T-helper 1 cell treated with Interleukin-12 subunit alpha and Interleukin-12 subunit beta and Interleukin-4 antibody, amounts not matched to agents 30 μg/mL and 1 μg/mL, for 36 hours (primary cell): ENCODE data around the gene CLEC16A.

Experiments used
- H3K27ac Mint-ChIP-seq: one replicate; pipeline ENCODE4 v1.8.0; 2021; ENCODE audit warnings: mild to moderate bottlenecking, mixed read lengths
- H3K27me3 Mint-ChIP-seq: one replicate; pipeline ENCODE4 v1.8.0; 2021; ENCODE audit warnings: low read depth, mixed read lengths
- H3K36me3 Mint-ChIP-seq: one replicate; pipeline ENCODE4 v1.8.0; 2021; ENCODE audit warnings: low read depth, mixed read lengths
- H3K4me1 Mint-ChIP-seq: one replicate; pipeline ENCODE4 v1.8.0; 2021; ENCODE audit warnings: low read depth, mixed read lengths
- H3K4me3 Mint-ChIP-seq: one replicate; pipeline ENCODE4 v1.8.0; 2021; ENCODE audit warnings: mild to moderate bottlenecking, moderate library complexity, mixed read lengths
- H3K9me3 Mint-ChIP-seq: one replicate; pipeline ENCODE4 v1.8.0; 2021; ENCODE audit warnings: mixed read lengths

Gene CLEC16A

GRCh38 chr16:11165894-11166665 is 221.7 kb downstream of the CLEC16A start:
- Mint-ChIP-seq H3K27me3 (no peaks in the 10 kb centered on the region), H3K9me3 (no peaks in the 10 kb centered on the region), H3K4me3 (no peak overlapping the region), H3K4me1 (peaks cover 33% of the 10 kb centered on the region), H3K27ac (no peak overlapping the region), H3K36me3 (peaks cover 33% of the 10 kb centered on the region)

GRCh38 chr16:11167581-11167980 is 223.2 kb downstream of the CLEC16A start:
- Mint-ChIP-seq H3K9me3 (no peaks in the 10 kb centered on the region), H3K4me1 (peaks cover 28% of the 10 kb centered on the region), H3K36me3 (peaks cover 32% of the 10 kb centered on the region), H3K27me3 (no peaks in the 10 kb centered on the region), H3K4me3 (no peak overlapping the region), H3K27ac (no peak overlapping the region)

DNA sequence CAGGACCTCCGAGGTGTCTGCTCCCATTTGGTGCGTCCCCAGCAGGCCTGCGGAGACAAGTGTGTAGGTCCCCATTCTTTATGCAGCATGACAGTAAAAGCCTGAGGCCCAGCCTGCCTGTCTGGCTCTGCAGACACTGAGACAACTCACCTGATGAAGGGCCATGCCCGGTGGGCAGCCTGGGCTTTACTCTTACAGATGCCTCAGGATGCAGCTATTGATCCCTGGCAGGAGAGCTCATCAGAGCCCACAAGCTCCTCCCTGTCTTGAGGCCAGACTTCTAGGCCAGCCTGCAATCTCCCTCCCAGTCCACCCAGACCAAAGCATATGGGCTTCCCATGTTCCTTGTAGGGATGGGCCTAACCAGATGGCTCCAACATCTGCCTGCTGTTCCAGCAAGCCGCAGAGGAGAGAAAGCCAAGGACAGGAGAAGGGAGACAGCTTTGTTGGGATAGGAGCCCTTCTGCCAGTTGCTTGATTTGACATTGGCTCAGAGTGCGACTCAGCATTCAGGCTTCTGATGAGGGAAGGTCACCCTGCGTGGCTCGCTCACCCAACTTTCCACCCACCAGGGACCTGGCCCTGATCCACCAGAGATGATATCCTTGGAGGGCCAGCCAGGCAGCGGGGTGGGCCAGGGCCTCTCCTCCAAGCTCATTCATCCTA is 224.2 kb downstream of the CLEC16A start:
- peaks cover 29% of the 10 kb centered on the region for H3K36me3 Mint-ChIP-seq
- no peak overlapping the region for H3K27ac Mint-ChIP-seq
- peaks cover 31% of the 10 kb centered on the region for H3K4me1 Mint-ChIP-seq
- no peaks in the 10 kb centered on the region for H3K27me3 Mint-ChIP-seq
- no peak overlapping the region for H3K4me3 Mint-ChIP-seq
- no peaks in the 10 kb centered on the region for H3K9me3 Mint-ChIP-seq

DNA sequence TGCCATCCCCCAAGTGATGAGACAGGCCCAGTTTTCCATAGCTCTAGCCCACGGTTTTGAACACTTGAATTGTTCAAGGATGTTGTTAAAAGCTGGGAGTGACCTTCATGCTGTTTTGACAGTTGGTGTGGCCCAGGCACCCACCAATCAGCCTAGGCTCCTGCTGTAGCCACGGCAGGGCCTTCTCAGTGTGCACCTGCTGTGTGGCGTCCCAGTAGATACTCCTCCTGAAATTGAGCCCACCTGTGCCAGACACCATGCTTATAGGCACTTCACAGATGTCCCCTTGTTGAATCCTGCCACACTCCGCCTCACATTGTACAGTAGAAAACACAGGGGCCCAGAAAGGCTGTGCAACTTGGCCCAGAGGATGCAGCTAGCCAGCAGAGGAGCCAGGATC is 225.3 kb downstream of the CLEC16A start:
- no peaks in the 10 kb centered on the region for H3K27me3 Mint-ChIP-seq
- H3K36me3 Mint-ChIP-seq, result peaks cover 29% of the 10 kb centered on the region
- no peak overlapping the region for H3K4me3 Mint-ChIP-seq
- no peak overlapping the region for H3K27ac Mint-ChIP-seq
- H3K9me3 Mint-ChIP-seq, result no peaks in the 10 kb centered on the region
- peaks cover 29% of the 10 kb centered on the region for H3K4me1 Mint-ChIP-seq

DNA sequence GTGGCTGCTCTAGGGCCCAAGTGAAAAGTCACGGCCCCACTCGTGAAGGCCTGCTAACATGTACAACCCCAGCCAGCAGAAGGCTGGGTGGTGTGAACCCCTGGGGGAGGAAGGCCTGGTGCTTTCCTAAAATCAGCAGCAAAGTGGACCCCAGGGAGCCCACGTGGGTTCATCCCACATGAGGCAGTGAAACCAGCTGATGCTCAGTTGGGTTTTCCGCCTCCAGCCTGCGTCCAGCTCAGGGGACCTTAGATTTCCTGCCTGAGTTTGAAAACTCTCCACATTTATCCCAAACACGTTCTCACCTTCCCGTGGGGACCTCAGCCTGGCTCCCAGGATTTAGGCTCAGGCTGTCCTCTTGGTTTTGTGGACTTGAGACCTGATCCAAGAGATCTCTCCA is 225.8 kb downstream of the CLEC16A start:
- H3K4me1 Mint-ChIP-seq, result peaks cover 30% of the 10 kb centered on the region
- no peaks in the 10 kb centered on the region for H3K9me3 Mint-ChIP-seq
- peaks cover 30% of the 10 kb centered on the region for H3K36me3 Mint-ChIP-seq
- H3K27ac Mint-ChIP-seq, result no peak overlapping the region
- H3K4me3 Mint-ChIP-seq, result no peak overlapping the region
- no peaks in the 10 kb centered on the region for H3K27me3 Mint-ChIP-seq

- peaks cover 32% of the 10 kb centered on the region for H3K36me3 Mint-ChIP-seq
- H3K4me3 Mint-ChIP-seq, result no peak overlapping the region
- H3K4me1 Mint-ChIP-seq, result peaks cover 36% of the 10 kb centered on the region
- H3K27me3 Mint-ChIP-seq, result no peaks in the 10 kb centered on the region
- peak overlapping the region; percentile 19 for H3K27ac Mint-ChIP-seq
- H3K9me3 Mint-ChIP-seq, result no peaks in the 10 kb centered on the region
Observed at GRCh38 chr16:11170696-11171447, 226.5 kb downstream of the CLEC16A start.

DNA sequence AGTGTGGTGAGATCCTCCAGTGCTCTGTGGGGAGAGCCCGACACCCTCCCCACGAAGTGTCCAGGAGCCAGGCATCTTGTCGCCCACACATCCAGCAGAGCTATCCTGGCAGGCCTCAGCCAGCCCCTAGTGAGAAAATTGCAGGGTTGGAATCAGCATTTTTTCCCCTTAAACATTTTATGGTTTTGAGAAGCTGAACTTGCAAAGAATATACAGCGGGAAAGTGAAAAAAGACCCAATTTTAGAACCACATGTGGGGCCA is 227.0 kb downstream of the CLEC16A start:
- Mint-ChIP-seq H3K27me3 (no peaks in the 10 kb centered on the region), H3K27ac (no peak overlapping the region), H3K4me1 (peaks cover 39% of the 10 kb centered on the region), H3K4me3 (no peak overlapping the region), H3K9me3 (no peaks in the 10 kb centered on the region), H3K36me3 (peaks cover 32% of the 10 kb centered on the region)

- no peak overlapping the region for H3K4me3 Mint-ChIP-seq
- peaks cover 41% of the 10 kb centered on the region for H3K4me1 Mint-ChIP-seq
- peaks cover 34% of the 10 kb centered on the region for H3K36me3 Mint-ChIP-seq
- H3K27ac Mint-ChIP-seq, result no peak overlapping the region
- H3K27me3 Mint-ChIP-seq, result no peaks in the 10 kb centered on the region
- no peaks in the 10 kb centered on the region for H3K9me3 Mint-ChIP-seq
Observed at GRCh38 chr16:11171757-11172299, 227.5 kb downstream of the CLEC16A start.

- Mint-ChIP-seq H3K9me3 (no peaks in the 10 kb centered on the region), H3K36me3 (peaks cover 25% of the 10 kb centered on the region), H3K27ac (no peak overlapping the region), H3K27me3 (no peaks in the 10 kb centered on the region), H3K4me1 (peaks cover 41% of the 10 kb centered on the region), H3K4me3 (no peak overlapping the region)
Observed at GRCh38 chr16:11173426-11173825, 229.1 kb downstream of the CLEC16A start.

DNA sequence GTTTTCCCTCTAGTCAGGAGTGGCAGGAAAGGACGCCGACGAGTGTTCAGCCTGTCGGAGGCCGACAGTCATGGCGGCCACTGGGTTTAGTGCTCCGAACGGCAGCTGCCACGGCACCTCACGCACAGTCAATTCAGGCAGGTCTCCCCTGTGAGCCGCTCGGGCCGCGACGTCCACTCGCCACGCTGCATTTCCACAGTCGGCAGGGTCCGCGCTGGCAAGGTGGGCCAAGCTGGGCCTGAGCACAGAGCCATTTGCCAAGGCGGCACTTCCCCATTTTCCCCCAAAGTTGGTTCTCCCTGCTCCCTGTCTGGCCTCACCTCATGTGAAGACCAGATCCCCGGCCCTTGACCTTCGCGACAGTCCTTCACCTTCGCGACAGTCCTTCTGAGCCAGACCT is 229.8 kb downstream of the CLEC16A start:
- H3K27me3 Mint-ChIP-seq, result no peaks in the 10 kb centered on the region
- H3K9me3 Mint-ChIP-seq, result no peaks in the 10 kb centered on the region
- H3K36me3 Mint-ChIP-seq, result peaks cover 26% of the 10 kb centered on the region
- H3K27ac Mint-ChIP-seq, result no peak overlapping the region
- H3K4me1 Mint-ChIP-seq, result peaks cover 43% of the 10 kb centered on the region
- no peak overlapping the region for H3K4me3 Mint-ChIP-seq

- H3K36me3 Mint-ChIP-seq, result peaks cover 32% of the 10 kb centered on the region
- H3K27ac Mint-ChIP-seq, result peak overlapping the region; percentile 27
- H3K9me3 Mint-ChIP-seq, result no peaks in the 10 kb centered on the region
- H3K4me1 Mint-ChIP-seq, result peaks cover 52% of the 10 kb centered on the region
- H3K27me3 Mint-ChIP-seq, result no peaks in the 10 kb centered on the region
- H3K4me3 Mint-ChIP-seq, result no peak overlapping the region
Observed at GRCh38 chr16:11175106-11175786, 230.9 kb downstream of the CLEC16A start.

DNA sequence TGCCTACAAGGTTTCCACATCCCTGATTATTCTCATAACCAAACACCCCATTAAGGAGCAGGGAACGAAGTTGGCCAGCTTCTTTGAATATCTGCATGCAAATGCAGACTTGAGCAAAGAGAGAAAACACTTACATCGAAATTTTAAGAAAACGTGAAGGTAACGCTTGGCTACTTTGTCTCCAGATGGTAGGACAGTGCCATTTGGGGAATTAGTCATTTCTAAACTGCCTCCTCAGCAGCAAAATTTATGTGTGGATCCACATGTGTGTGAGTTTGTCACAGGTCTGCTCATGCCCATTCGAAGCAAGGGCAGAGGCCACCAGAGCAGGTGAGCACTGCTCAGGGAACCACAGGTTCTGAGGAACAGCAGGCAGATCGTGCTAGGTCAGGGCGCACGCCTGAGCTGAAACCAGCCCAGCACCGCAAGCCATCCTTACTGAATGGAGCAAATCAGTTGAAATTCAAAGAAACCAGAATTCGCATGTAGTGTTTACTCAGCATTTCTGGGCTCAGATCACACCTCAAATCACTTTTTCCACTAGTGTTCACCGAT is 231.5 kb downstream of the CLEC16A start:
- Mint-ChIP-seq H3K9me3 (no peaks in the 10 kb centered on the region), H3K36me3 (peaks cover 31% of the 10 kb centered on the region), H3K4me1 (peaks cover 54% of the 10 kb centered on the region), H3K27me3 (no peaks in the 10 kb centered on the region), H3K27ac (peak overlapping the region; percentile 72), H3K4me3 (no peak overlapping the region)

DNA sequence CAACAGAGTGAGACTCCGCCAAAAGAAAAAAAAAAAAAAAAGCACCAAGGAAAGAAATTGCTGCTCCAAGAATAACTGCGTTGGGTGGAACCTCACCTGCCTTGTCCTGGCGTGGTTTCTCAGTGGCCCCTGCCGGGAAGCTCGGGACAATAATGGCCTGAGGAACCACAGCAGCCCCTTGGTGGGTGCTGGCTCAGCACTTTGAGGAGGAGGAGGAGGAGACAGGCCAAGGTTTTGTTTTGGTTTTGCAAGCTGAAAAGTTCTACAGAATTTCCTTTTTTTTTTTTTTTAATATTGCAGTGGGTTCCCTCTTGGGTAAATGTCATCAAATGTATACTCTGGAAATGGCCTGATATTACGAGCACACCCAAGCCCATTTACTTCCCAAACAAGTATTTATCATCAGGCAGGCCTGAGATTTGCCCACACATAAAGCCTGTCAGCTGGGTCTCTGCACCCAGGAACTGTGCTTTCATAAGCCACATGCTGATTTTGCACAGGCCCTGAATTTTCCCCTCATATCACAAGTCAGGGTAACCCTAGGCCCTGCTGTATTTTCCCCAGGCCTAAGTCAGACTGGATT is 233.3 kb downstream of the CLEC16A start:
- no peak overlapping the region for H3K4me3 Mint-ChIP-seq
- peaks cover 58% of the 10 kb centered on the region for H3K4me1 Mint-ChIP-seq
- peaks cover 32% of the 10 kb centered on the region for H3K36me3 Mint-ChIP-seq

GRCh38 chr16:11178424-11178823 is 234.1 kb downstream of the CLEC16A start:
- no peaks in the 10 kb centered on the region for H3K27me3 Mint-ChIP-seq
- no peak overlapping the region for H3K27ac Mint-ChIP-seq
- no peaks in the 10 kb centered on the region for H3K9me3 Mint-ChIP-seq
- H3K36me3 Mint-ChIP-seq, result peaks cover 32% of the 10 kb centered on the region
- H3K4me1 Mint-ChIP-seq, result peaks cover 52% of the 10 kb centered on the region
- no peak overlapping the region for H3K4me3 Mint-ChIP-seq

More for the DNA sequence above, 233.3 kb downstream of the CLEC16A start:
- H3K27ac Mint-ChIP-seq, result no peak overlapping the region
- H3K27me3 Mint-ChIP-seq, result no peaks in the 10 kb centered on the region
- H3K9me3 Mint-ChIP-seq, result no peaks in the 10 kb centered on the region
